ENCODE results near the gene RAD9A. TPM values are rescaled to one million over a fixed set of nuclear protein-coding genes. Genes with fewer than 3 reads are reported as not detected.
"Not testable (repeated sequence)": the region's sequence is repeated elsewhere in the genome, so short reads cannot be mapped to it uniquely, and the experiment has no call there.

Gene RAD9A
- total RNA-seq, 1 donor from 2014 or later, result 23.8 TPM

GRCh38 chr11:67403085-67403484 lies 11.3 kb downstream of the RAD9A start:
- DNase-seq (ENCODE audit: low spot score); intact Hi-C loops (cut with DNase I); ATAC-seq: not testable (repeated sequence)

- DNase-seq (ENCODE audit: low spot score), result no peak
- intact Hi-C loops (cut with DNase I), result no loop called here
- no peak for ATAC-seq
These were observed 12.9 kb downstream of the RAD9A start for GRCh38 chr11:67404515-67405195.

GRCh38 chr11:67405196-67405567 lies 13.4 kb downstream of the RAD9A start:
- intact Hi-C loops (cut with DNase I), result no loop called here
- DNase-seq (ENCODE audit: low spot score), result no peak
- ATAC-seq, result no peak

- intact Hi-C loops (cut with DNase I), result no loop called here
- no peak for ATAC-seq
- DNase-seq (ENCODE audit: low spot score), result no peak
These were observed 14.0 kb downstream of the RAD9A start for GRCh38 chr11:67405688-67406339.

- ATAC-seq, result no peak
- intact Hi-C loops (cut with DNase I), result no loop called here
- no peak for DNase-seq (ENCODE audit: low spot score)
These were observed 14.7 kb downstream of the RAD9A start for GRCh38 chr11:67406420-67406968.

GRCh38 chr11:67406969-67407687 lies 15.3 kb downstream of the RAD9A start:
- no peak for ATAC-seq
- intact Hi-C loops (cut with DNase I), result no loop called here
- DNase-seq (ENCODE audit: low spot score), result no peak

GRCh38 chr11:67407688-67408163 lies 15.9 kb downstream of the RAD9A start:
- ATAC-seq (no peak), DNase-seq (ENCODE audit: low spot score) (no peak)
- intact Hi-C loops (cut with DNase I), result no loop called here

GRCh38 chr11:67408437-67409200 lies 16.8 kb downstream of the RAD9A start:
- no peak for DNase-seq (ENCODE audit: low spot score)
- ATAC-seq, result no peak
- intact Hi-C loops (cut with DNase I), result no loop called here

- DNase-seq (ENCODE audit: low spot score) (no peak), ATAC-seq (no peak)
- intact Hi-C loops (cut with DNase I), result no loop called here
These were observed 17.5 kb downstream of the RAD9A start for GRCh38 chr11:67409261-67409666.

GRCh38 chr11:67409781-67410368 lies 18.1 kb downstream of the RAD9A start:
- intact Hi-C loops (cut with DNase I), result no loop called here
- DNase-seq (ENCODE audit: low spot score), result no peak
- ATAC-seq, result peak; percentile 3

- ATAC-seq (peak; percentile 33), DNase-seq (ENCODE audit: low spot score) (no peak)
- intact Hi-C loops (cut with DNase I), result no loop called here
These were observed 18.6 kb downstream of the RAD9A start for GRCh38 chr11:67410369-67410831.

- no peak for ATAC-seq
These were observed 19.4 kb downstream of the RAD9A start for GRCh38 chr11:67410984-67411784.

GRCh38 chr11:67411785-67412152 lies 20.0 kb downstream of the RAD9A start:
- ATAC-seq (no peak), DNase-seq (ENCODE audit: low spot score) (no peak)
- intact Hi-C loops (cut with DNase I), result no loop called here

More at GRCh38 chr11:67410984-67411784, 19.4 kb downstream of the RAD9A start:
- DNase-seq (ENCODE audit: low spot score), result no peak
- intact Hi-C loops (cut with DNase I), result no loop called here

GRCh38 chr11:67412495-67413179 lies 20.9 kb downstream of the RAD9A start:
- intact Hi-C loops (cut with DNase I), result no loop called here
- ATAC-seq (no peak), DNase-seq (ENCODE audit: low spot score) (no peak)

- ATAC-seq (no peak), DNase-seq (ENCODE audit: low spot score) (no peak)
- intact Hi-C loops (cut with DNase I), result no loop called here
These were observed 21.6 kb downstream of the RAD9A start for GRCh38 chr11:67413266-67413849.

- DNase-seq (ENCODE audit: low spot score) (no peak), ATAC-seq (no peak)
These were observed 23.9 kb downstream of the RAD9A start, which contains the start of gene CARNS1 for GRCh38 chr11:67415501-67416304. Gene CARNS1, plus strand, starts transcription at chr11:67415678. Its CDS starts 522 bp downstream, at chr11:67416200.

More at GRCh38 chr11:67415501-67416304, 23.9 kb downstream of the RAD9A start, which contains the start of gene CARNS1:
- intact Hi-C loops (cut with DNase I), result no loop called here

Data from sciatic nerve (tissue), 2 donors.